DMS53 treated with DMSO at 0.1 percent for 48 hours (cell line): Measurements from ENCODE around the gene C16orf90.

Experiments
- DNase-seq: peaks from one replicate; lab custom pipeline; 2025; ENCODE audit not compliant: unreplicated experiment; lab: John Stamatoyannopoulos, UW

Gene C16orf90

DNA sequence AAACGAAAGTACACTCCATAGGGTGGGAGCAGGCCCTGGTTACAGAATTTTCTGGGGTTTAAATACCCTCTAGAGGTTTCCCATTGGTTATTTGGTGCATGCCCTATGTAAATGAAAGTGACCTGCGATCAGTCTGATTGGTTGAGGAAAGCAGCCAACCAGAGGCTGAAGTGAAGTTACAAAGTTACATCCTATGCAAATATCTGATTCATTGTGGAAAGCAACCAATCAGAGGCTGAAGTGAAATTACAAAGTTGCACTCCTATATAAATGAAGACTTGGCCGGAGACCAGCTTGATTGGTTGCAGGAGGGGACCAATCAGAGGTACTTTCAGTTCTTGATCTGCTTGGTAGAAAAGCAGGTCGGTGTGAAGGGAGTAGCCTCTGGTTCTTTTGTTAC is 27.4 kb downstream of the C16orf90 start:
- no peak for DNase-seq

DNA sequence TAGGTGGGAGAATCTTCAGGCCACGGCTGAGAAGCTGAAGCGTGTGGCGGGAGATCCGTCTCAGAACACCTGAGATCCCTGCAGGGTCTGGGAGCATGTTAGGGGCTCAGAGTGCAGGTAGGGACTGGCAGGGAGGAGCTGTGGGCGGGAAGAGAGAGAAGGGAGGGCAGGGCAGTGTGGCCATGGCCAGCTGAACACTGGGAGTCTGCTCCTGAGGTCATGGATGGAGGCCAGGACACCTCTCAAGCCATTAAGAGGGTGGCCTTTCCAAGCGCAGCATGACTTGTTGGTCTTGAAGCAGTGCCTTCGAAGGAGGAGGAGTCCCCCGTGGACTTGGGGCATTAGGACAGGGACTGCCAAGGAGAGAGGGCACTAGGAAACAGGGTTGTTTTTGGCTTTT is 28.1 kb downstream of the C16orf90 start:
- DNase-seq = no peak

DNA sequence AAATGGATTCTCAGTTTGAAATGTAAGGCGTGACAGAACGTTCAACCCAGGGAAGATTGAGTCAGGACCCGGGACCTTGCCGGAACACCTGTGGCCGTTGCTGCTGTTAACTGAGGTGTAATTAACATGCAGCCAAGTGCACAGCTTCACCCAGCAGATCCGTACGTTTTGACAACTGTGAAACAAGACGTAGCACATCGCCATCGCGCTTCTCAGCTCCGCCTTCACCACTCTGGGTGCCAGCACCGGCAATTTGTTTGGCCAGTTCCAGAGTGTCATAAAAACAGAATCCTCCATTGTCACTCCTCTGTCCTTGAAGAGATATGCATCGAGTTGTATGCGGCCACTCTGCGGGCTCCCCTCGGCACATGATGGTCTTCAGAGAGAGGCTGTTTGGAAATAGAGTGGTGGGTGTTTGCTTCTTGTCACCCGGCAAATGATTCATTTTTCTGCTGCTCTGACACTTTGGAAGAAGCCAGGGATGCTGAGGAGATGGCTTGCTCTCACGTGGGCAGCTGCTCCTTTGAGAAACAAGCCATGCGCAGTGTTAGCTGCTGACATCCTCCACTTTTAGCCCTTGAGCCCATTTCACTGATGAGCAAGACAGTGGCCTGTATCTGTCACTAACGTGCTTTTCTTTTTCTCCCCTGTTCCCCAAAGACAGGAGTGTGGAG is 29.2 kb downstream of the C16orf90 start:
- DNase-seq = no peak

DNA sequence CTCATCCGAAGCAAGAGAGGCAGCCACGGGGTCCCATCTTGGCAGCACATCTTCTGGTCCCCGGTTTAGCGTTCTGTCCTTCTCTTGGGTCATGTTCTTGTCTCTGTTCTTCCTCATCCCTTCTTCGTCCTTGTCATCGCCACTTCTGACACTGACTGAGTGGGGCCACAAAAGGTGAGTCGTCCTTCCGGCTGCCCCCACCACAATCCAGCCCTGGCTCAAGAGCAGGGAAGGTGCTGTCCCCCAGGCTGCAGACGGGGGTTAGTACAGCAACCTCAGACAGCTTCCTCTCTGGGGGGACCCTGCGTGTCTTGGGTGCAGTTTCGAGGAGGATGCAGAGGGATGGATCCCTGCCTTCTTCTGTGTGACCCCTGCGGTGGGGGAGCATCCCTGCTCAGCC is 30.0 kb downstream of the C16orf90 start:
- DNase-seq = no peak

DNA sequence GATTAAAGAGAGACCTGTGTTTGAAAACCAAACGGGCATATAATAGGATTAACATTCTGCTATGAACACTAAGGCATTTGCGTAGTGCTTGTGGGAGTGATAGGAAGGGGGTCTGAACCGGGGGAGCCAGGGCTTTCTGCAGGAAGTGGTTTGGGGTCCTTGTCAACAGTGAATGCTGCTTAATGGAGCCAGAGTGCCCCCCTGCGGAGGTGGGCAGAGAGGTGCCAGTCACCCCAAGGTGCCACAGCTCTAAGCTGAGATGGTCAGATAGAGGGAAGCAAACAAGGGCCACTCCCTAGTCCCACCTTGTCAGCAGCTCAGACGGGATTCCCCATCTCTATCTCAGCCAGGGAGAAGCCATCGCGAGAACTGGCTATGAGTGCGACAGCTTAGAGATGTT is 34.1 kb downstream of the C16orf90 start:
- no peak for DNase-seq

DNA sequence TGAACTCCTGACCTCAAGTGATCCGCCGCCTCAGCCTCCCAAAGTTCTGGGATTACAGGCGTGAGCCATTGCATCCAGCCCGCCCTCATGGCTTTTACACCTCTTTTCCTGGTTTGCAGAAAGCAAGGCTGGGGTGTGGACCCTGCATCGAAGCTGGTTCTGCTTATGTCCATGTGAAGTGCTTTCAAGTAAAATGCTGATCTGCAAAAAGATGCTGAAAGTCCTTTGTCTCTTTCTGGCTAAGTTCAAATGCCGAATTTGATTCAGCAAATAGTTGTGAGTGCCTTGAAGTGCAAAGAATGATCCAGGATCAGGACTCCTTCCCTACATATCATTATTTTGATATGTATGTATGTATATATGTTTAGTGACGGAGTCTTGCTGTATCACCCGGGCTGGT is 34.7 kb downstream of the C16orf90 start:
- DNase-seq = no peak

DNA sequence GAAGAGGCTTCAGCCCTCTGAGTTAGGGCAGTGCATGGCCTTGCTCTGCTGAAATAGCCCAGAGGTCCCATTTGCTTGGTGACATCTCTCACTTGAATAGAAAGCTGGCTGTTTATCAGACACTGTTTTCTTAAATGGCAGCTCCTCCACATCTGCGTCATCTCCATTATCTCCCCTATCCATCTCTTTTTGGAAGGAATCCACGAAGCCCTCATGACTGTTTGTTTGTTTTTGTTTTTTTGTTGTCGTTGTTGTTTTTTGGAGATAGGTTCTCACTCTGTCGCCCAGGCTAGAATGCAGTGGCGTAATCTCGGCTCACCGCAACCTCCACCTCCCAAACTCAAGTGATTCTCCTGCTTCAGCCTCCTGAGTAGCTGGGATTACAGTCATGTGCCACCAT is 35.2 kb downstream of the C16orf90 start:
- no peak for DNase-seq

DNA sequence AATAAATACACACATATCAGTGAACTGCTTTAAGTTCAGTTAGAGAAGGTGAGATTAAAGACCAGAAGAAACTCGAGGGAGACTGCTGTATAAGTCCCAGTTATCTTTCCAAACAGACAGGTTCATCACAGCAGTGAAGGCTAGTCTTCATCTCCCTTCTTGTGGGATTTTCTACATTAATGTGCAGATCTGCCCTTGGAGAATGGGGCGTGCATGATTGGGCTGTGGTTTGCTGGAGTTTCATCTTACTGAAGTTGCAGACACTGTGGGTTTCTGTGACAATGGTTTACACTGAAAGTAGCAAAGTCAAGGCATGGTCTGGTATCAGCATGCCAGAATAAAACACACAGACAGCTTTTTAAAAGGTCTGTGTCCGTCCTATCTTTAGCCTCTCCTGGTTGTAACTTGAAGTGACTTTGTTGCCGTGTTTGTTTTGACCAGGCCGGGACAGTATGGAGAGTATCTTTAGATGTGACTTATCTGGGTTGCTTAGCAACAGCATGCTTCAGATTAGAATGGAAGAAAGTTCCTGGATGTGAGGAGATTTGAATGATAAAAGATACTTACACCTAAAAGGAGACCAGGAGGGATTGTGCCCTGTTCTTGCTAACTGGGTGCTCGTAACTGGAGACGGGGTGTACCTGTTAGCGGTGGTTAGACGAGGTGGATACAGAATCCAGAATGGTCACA is 35.7 kb downstream of the C16orf90 start:
- no peak for DNase-seq

DNA sequence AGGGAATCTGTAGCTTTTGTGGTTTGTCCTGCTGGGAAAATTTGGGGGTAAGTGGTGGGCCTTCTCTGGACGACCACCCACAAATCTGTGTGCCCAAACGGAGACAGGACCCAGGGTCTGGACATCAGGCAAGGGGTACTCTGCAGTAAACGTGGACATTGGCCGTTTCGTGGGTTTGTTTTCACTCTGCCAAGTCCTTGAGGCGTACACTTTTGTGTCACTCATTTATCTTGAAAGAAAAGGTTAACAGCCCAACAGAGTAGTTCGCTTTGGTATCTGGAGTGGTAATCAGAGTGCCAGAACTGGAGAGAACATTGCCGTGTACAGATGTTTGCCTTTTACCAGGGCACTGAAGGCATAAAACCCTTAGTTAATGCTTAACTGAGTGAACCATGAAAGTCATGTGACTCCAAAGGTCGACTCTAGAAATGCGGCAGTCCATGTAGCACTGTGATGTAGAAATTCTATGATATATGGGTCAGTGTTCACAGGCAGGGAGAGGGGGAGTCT is 36.4 kb downstream of the C16orf90 start:
- peak; percentile 69 for DNase-seq

DNA sequence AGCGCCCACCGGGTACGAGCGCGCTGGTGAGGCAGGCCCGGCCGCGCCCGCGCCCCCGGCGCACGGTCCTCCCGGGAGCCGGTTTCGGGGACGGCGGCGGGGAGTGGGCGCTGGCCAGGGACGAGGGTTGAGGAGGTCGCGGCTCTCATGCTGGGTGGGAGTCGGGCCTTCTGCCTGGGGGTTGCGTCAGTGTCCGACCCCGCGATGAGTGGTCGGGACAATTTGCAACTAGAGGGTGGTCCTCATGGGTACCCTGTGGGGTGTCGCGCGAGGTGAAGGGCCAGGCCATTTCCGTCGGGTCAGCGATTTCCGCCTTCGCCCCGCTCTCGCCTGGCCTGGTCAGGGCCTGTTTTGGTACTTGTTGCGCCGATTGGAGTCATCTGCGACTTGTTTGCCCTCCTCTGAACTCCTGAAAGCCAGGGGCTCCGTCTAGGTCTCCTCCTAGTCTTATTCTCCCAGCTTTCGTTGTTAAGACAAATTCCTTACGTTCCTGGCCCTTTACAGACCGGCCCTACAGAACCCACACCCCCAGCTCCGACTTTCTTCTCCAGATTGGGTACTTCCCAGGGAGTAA is 36.9 kb downstream of the C16orf90 start:
- DNase-seq = no peak

DNA sequence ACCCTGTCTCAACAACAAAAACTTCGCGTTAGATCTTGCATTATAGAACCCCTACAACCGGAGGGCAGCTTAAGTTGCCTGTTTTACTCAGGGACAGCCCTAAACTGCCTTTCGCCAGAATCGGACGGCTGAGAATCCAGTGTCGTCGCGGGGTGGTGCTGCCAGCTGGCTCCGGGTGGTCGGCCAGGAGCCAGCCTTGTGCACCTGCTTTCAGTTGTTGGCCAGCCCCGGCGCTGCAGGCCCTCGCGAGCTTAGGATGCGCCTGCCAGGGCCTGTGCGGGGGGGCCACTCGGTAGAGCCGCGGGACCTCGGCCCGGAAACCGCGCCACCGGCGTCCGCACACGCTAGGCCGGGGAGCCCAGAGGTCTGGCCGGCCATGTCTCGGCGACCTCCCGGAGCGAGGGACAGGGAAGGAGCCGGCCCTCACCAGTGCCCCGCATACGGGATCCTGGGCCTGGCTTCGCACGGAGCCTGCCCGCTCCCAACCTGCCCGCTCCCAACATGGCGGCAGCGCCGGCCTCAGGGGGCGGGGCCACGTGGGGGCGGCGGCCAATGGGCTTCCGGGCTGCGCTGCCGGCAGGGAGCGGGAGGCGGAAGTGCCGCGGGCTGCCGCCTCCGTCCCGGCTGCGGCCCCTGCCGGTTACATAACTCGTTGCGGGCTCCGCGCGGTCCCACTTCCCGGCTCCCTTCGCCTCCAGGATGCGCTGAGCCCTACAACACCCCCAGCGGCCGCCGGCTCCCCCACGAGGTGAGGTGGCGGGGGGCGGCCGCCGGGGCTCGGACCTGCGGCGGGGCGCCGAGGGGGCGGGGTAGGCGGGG is 37.6 kb downstream of the C16orf90 start:
- DNase-seq = peak; percentile 58

DNA sequence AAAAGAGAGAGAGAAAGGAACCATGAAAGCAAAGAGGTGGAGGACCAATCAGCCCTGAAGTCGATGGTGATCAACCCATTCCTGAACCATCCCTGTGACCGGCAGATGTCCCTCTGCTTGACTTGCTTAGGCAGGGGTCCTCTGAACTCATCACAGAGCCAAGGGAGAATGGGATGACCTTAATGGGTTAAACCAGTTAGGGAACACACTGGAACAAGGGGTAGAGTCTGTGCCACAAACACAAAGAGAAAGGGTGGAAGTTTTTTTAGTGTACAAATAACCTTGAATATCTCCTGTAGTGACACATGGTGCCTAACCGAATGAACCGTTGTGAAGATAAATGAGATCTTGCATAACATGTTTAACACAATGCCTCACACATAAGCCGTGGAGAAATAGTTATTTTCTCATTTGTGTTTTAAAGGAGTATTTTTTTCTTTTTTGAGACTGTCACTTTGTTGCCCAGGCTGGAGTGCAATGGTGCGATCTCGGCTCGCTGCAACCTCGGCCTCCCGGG is 40.6 kb downstream of the C16orf90 start:
- no peak for DNase-seq

DNA sequence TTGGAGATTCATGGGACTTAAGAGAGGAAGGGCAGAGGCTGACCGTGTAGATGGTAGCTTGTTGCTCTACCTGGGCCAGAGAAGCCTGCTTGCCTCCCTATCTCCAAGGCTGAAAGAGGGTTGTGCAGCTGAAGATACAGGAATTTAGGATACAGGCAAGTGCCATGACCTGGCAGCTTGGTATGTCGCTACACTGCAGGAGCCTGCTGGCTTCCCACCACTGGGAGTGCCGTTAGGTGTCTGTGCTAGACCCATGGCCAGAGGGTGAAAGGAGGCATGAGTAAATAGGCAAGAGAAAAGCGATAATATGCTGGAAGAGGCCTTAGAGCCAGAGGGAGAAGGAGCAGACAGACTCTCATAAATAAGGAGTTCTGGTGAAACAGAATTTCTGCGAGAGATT is 41.2 kb downstream of the C16orf90 start:
- DNase-seq = no peak

DNA sequence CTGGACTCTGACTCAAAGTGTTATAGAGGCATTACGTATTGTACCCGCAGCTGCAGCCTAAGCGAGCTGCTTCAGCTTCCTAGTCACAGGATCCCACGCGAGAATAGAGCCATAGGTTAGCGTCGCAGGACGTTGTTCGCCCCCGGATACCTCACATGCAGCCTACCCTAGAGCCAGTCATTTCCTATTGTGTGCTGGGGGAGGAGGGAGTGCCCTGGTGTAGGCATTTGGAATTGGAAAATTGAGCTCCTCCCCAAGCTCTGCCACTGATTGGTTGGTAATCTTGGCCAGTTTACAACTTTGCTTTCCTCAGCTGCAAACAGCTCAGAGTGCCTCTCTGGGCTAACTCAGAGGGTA is 51.3 kb downstream of the C16orf90 start:
- no peak for DNase-seq
